WTC11 (cell line): Measurements from ENCODE around the gene NPW. TPM values are rescaled to one million over a fixed set of nuclear protein-coding genes. Genes with fewer than 3 reads are reported as not detected.
A peak's percentile ranks its signal among the peaks of the same experiment; 100 is the strongest.

Source experiments
- ATAC-seq: fragments of 200-7000 bp; cut with Tn5 transposase; 2 replicates; pipeline ENCODE4 v1.10.0; 2021; ENCODE audit warnings: mild to moderate bottlenecking, moderate library complexity
- CTCF ChIA-PET: fragments of 300-600 bp; sonication (Branson Sonifier 250); formaldehyde crosslinking; loops from one replicate; lab custom pipeline; 2021; ENCODE audit warnings: antibody characterized with exemption; lab: Charles Lee
- POLR2A ChIA-PET: fragments of 350-600 bp; sonication (Branson Sonifier 250); formaldehyde crosslinking; loops from one replicate; lab custom pipeline; 2021; ENCODE audit warnings: antibody characterized with exemption; lab: Charles Lee
- DNase-seq: peaks from one replicate; pipeline ENCODE4 v3.0.0; 2021; ENCODE audit warnings: low spot score
- H3K27ac Mint-ChIP-seq: 2 replicates; pipeline ENCODE4 v1.8.0; 2021; ENCODE audit warnings: mixed read lengths
- H3K27me3 Mint-ChIP-seq: 2 replicates; pipeline ENCODE4 v1.8.0; 2021; ENCODE audit warnings: low read depth, mild to moderate bottlenecking, moderate library complexity, mixed read lengths
- H3K36me3 Mint-ChIP-seq: 2 replicates; pipeline ENCODE4 v1.8.0; 2021; ENCODE audit warnings: mixed read lengths
- H3K4me1 Mint-ChIP-seq: 2 replicates; pipeline ENCODE4 v1.8.0; 2022; ENCODE audit warnings: mixed read lengths
- H3K4me3 Mint-ChIP-seq: 2 replicates; pipeline ENCODE4 v1.8.0; 2021; ENCODE audit warnings: mild to moderate bottlenecking, moderate library complexity, mixed read lengths
- H3K9me3 Mint-ChIP-seq: 2 replicates; pipeline ENCODE4 v1.8.0; 2021; ENCODE audit warnings: mixed read lengths
- CREM ChIP-seq: sonication (generic); formaldehyde crosslinking; IDR thresholded peaks from 2 replicates; pipeline ENCODE4 v1.8.1; 2022; ENCODE audit warnings: mild to moderate bottlenecking, missing genetic modification reagents, moderate library complexity
- CTCF ChIP-seq: fragments of 200-600 bp; IDR thresholded peaks from 2 replicates; pipeline ENCODE4 v1.8.0; 2022; ENCODE audit warnings: antibody characterized with exemption
- E2F4 ChIP-seq: sonication (generic); formaldehyde crosslinking; IDR thresholded peaks from 2 replicates; pipeline ENCODE4 v1.8.1; 2022; ENCODE audit warnings: low read depth, mild to moderate bottlenecking, moderate library complexity, missing genetic modification reagents, borderline replicate concordance
- ESRRA ChIP-seq: sonication (generic); formaldehyde crosslinking; IDR thresholded peaks from 2 replicates; pipeline ENCODE4 v1.8.1; 2022; ENCODE audit warnings: mild to moderate bottlenecking, missing genetic modification reagents, borderline replicate concordance
- FOXK1 ChIP-seq: sonication (generic); formaldehyde crosslinking; IDR thresholded peaks from 2 replicates; pipeline ENCODE4 v1.8.0; 2022; ENCODE audit warnings: mild to moderate bottlenecking, moderate library complexity, missing genetic modification reagents
- GABPB1 ChIP-seq: sonication (generic); formaldehyde crosslinking; IDR thresholded peaks from 2 replicates; pipeline ENCODE4 v1.8.1; 2023; ENCODE audit warnings: mild to moderate bottlenecking, missing genetic modification reagents
- HMGXB4 ChIP-seq: sonication (generic); formaldehyde crosslinking; IDR thresholded peaks from 2 replicates; pipeline ENCODE4 v1.8.1; 2023; ENCODE audit warnings: mild to moderate bottlenecking, moderate library complexity, missing genetic modification reagents
- IRF1 ChIP-seq: sonication (generic); formaldehyde crosslinking; IDR thresholded peaks from 2 replicates; pipeline ENCODE4 v1.8.0; 2023; ENCODE audit warnings: missing genetic modification reagents
- IRF2 ChIP-seq: sonication (generic); formaldehyde crosslinking; IDR thresholded peaks from 2 replicates; pipeline ENCODE4 v1.8.0; 2022; ENCODE audit warnings: low read depth, missing genetic modification reagents, borderline replicate concordance
- MAX ChIP-seq: sonication (generic); formaldehyde crosslinking; IDR thresholded peaks from 2 replicates; pipeline ENCODE4 v1.8.0; 2022; ENCODE audit warnings: mild to moderate bottlenecking, missing genetic modification reagents
- RORB ChIP-seq: fragments of 250-450 bp; sonication (Bioruptor Pico); IDR thresholded peaks from 2 replicates; pipeline ENCODE4 v1.9.0; 2021; ENCODE audit warnings: mild to moderate bottlenecking
- SMAD3 ChIP-seq: sonication (generic); formaldehyde crosslinking; IDR thresholded peaks from 2 replicates; pipeline ENCODE4 v1.8.0; 2022; ENCODE audit warnings: missing genetic modification reagents, mild to moderate bottlenecking, borderline replicate concordance
- ZNF317 ChIP-seq: sonication (generic); formaldehyde crosslinking; IDR thresholded peaks from 2 replicates; pipeline ENCODE4 v1.8.1; 2023; ENCODE audit warnings: low read depth, mild to moderate bottlenecking, moderate library complexity, missing genetic modification reagents, borderline replicate concordance
- ZNF416 ChIP-seq: fragments of 250-450 bp; sonication (Bioruptor Pico); IDR thresholded peaks from 2 replicates; pipeline ENCODE4 v1.9.0; 2021; ENCODE audit warnings: mild to moderate bottlenecking, inconsistent platforms
- total RNA-seq: library from RNA; stranded (reverse); gene quantifications from 3 replicates; pipeline ENCODE4 v1.2.3, GENCODE V29; 2021
- TF ChIP-seq, protein P1 (sequence below): sonication (generic); formaldehyde crosslinking; IDR thresholded peaks from 2 replicates; pipeline ENCODE4 v1.8.0; 2022; ENCODE audit warnings: mild to moderate bottlenecking, missing genetic modification reagents
- TF ChIP-seq, protein P2 (sequence below): fragments of 250-450 bp; sonication (Bioruptor Pico); IDR thresholded peaks from 2 replicates; pipeline ENCODE4 v1.9.0; 2021; ENCODE audit warnings: moderate library complexity, mild to moderate bottlenecking, inconsistent platforms, borderline replicate concordance
- TF ChIP-seq, protein P3 (sequence below): sonication (generic); formaldehyde crosslinking; IDR thresholded peaks from 2 replicates; pipeline ENCODE4 v1.8.0; 2023; ENCODE audit warnings: missing genetic modification reagents, mild to moderate bottlenecking, borderline replicate concordance
- TF ChIP-seq, protein P4 (sequence below): sonication (generic); formaldehyde crosslinking; IDR thresholded peaks from 2 replicates; pipeline ENCODE4 v1.8.1; 2023; ENCODE audit warnings: mild to moderate bottlenecking, missing genetic modification reagents

Gene NPW
- total RNA-seq, 1 experiment from 2014 or later, result 15.2 TPM

- ATAC-seq, result peak; percentile 4; the same call in 1 of the 2 replicates
- Mint-ChIP-seq H3K27ac (no peak overlapping the region), H3K9me3 (no peaks in the 10 kb centered on the region), H3K4me1 (peaks cover 20% of the 10 kb centered on the region), H3K27me3 (peaks cover 24% of the 10 kb centered on the region), H3K36me3 (peaks cover 5% of the 10 kb centered on the region; the same call in 1 of the 2 replicates), H3K4me3 (no peak overlapping the region)
- POLR2A ChIA-PET, result no interaction called here
- no peak for DNase-seq
- CTCF ChIA-PET, result interaction anchor here (0.8 to 6.4 kb wide), 5 partner anchors 10 to 150 kb away, joined by 3 to 59 read pairs (median 5); no protein-coding TSS in a partner anchor
- TF ChIP-seq ZNF317 (CRISPR knock-in tag), result no peak
- TF ChIP-seq E2F4 (CRISPR knock-in tag), result no peak
- no peak for TF ChIP-seq ZNF416
- TF ChIP-seq, protein P1, sequence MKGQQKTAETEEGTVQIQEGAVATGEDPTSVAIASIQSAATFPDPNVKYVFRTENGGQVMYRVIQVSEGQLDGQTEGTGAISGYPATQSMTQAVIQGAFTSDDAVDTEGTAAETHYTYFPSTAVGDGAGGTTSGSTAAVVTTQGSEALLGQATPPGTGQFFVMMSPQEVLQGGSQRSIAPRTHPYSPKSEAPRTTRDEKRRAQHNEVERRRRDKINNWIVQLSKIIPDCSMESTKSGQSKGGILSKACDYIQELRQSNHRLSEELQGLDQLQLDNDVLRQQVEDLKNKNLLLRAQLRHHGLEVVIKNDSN (CRISPR knock-in tag), result no peak
- no peak for TF ChIP-seq RORB (CRISPR knock-in tag)
- no peak for TF ChIP-seq ESRRA (CRISPR knock-in tag)
- TF ChIP-seq GABPB1, result no peak
- no peak for TF ChIP-seq IRF1 (CRISPR knock-in tag)
- TF ChIP-seq, protein P2, sequence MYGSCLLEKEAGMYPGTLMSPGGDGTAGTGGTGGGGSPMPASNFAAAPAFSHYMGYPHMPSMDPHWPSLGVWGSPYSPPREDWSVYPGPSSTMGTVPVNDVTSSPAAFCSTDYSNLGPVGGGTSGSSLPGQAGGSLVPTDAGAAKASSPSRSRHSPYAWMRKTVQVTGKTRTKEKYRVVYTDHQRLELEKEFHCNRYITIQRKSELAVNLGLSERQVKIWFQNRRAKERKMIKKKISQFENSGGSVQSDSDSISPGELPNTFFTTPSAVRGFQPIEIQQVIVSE (CRISPR knock-in tag), result no peak
- no peak for TF ChIP-seq CREM (CRISPR knock-in tag)
- TF ChIP-seq, protein P3, sequence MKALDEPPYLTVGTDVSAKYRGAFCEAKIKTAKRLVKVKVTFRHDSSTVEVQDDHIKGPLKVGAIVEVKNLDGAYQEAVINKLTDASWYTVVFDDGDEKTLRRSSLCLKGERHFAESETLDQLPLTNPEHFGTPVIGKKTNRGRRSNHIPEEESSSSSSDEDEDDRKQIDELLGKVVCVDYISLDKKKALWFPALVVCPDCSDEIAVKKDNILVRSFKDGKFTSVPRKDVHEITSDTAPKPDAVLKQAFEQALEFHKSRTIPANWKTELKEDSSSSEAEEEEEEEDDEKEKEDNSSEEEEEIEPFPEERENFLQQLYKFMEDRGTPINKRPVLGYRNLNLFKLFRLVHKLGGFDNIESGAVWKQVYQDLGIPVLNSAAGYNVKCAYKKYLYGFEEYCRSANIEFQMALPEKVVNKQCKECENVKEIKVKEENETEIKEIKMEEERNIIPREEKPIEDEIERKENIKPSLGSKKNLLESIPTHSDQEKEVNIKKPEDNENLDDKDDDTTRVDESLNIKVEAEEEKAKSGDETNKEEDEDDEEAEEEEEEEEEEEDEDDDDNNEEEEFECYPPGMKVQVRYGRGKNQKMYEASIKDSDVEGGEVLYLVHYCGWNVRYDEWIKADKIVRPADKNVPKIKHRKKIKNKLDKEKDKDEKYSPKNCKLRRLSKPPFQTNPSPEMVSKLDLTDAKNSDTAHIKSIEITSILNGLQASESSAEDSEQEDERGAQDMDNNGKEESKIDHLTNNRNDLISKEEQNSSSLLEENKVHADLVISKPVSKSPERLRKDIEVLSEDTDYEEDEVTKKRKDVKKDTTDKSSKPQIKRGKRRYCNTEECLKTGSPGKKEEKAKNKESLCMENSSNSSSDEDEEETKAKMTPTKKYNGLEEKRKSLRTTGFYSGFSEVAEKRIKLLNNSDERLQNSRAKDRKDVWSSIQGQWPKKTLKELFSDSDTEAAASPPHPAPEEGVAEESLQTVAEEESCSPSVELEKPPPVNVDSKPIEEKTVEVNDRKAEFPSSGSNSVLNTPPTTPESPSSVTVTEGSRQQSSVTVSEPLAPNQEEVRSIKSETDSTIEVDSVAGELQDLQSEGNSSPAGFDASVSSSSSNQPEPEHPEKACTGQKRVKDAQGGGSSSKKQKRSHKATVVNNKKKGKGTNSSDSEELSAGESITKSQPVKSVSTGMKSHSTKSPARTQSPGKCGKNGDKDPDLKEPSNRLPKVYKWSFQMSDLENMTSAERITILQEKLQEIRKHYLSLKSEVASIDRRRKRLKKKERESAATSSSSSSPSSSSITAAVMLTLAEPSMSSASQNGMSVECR, result no peak
- no peak for TF ChIP-seq CTCF
- no peak for TF ChIP-seq FOXK1 (CRISPR knock-in tag)
- TF ChIP-seq, all 79 proteins: peak for 0
Measured at GRCh38 chr16:1990101-1990350, 29.6 kb upstream of the NPW start.

- ATAC-seq (peak; percentile 23), DNase-seq (peak; percentile 87)
- H3K4me1 Mint-ChIP-seq, result peaks cover 17% of the 10 kb centered on the region
- ChIA-PET CTCF (interaction anchor here (0.8 to 6.4 kb wide), 7 partner anchors 10 to 205 kb away, joined by 3 to 59 read pairs (median 3); no protein-coding TSS in a partner anchor), POLR2A (interaction anchor here (0.6 to 1.1 kb wide), 2 partner anchors 20 to 47 kb away, joined by 3 to 4 read pairs; partner anchors contain the start of gene MSRB1)
- peaks cover 5% of the 10 kb centered on the region; the same call in 1 of the 2 replicates for H3K36me3 Mint-ChIP-seq
- peak overlapping the region; percentile 76 for H3K4me3 Mint-ChIP-seq
- no peaks in the 10 kb centered on the region for H3K9me3 Mint-ChIP-seq
- peaks cover 24% of the 10 kb centered on the region for H3K27me3 Mint-ChIP-seq
- H3K27ac Mint-ChIP-seq, result no peak overlapping the region
- TF ChIP-seq SMAD3 (CRISPR knock-in tag) (0 out of 2 replicates have a peak, but pooled peaks have one; percentile 30), HMGXB4 (CRISPR knock-in tag) (0 out of 2 replicates have a peak, but pooled peaks have one; percentile 16), MAX (CRISPR knock-in tag) (peak; percentile 43; the same call in 1 of the 2 replicates), IRF1 (CRISPR knock-in tag) (no peak), IRF2 (CRISPR knock-in tag) (0 out of 2 replicates have a peak, but pooled peaks have one; percentile 46)
- TF ChIP-seq, protein P4, sequence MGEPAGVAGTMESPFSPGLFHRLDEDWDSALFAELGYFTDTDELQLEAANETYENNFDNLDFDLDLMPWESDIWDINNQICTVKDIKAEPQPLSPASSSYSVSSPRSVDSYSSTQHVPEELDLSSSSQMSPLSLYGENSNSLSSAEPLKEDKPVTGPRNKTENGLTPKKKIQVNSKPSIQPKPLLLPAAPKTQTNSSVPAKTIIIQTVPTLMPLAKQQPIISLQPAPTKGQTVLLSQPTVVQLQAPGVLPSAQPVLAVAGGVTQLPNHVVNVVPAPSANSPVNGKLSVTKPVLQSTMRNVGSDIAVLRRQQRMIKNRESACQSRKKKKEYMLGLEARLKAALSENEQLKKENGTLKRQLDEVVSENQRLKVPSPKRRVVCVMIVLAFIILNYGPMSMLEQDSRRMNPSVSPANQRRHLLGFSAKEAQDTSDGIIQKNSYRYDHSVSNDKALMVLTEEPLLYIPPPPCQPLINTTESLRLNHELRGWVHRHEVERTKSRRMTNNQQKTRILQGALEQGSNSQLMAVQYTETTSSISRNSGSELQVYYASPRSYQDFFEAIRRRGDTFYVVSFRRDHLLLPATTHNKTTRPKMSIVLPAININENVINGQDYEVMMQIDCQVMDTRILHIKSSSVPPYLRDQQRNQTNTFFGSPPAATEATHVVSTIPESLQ (CRISPR knock-in tag), result no peak
Measured at GRCh38 chr16:1990351-1991134, 29.0 kb upstream of the NPW start.
